GM19468 (cell line): Measurements from ENCODE around the gene UBXN2A.
A peak's percentile ranks its signal among the peaks of the same experiment; 100 is the strongest.
"Not testable (repeated sequence)": the region's sequence is repeated elsewhere in the genome, so short reads cannot be mapped to it uniquely, and the experiment has no call there.

Experiments used
- ATAC-seq: cut with Tn5 transposase; IDR thresholded peaks from one replicate; pipeline ENCODE4 v1.9.1; 2021; ENCODE audit warnings: mild to moderate bottlenecking, moderate library complexity, moderate number of reproducible peaks; ENCODE audit not compliant: unreplicated experiment; ENCODE audit errors: extremely low read depth

Gene UBXN2A

GRCh38 chr2:24038786-24039499 is 98.7 kb downstream of the UBXN2A start:
- ATAC-seq, result no peak

- no peak for ATAC-seq
Measured at GRCh38 chr2:24040511-24040910, 100.2 kb downstream of the UBXN2A start.

GRCh38 chr2:24043133-24043532 is 102.9 kb downstream of the UBXN2A start:
- not testable (repeated sequence) for ATAC-seq

GRCh38 chr2:24045511-24046508 is 105.5 kb downstream of the UBXN2A start:
- no peak for ATAC-seq

- ATAC-seq, result no peak
Measured at GRCh38 chr2:24046599-24046929, 106.3 kb downstream of the UBXN2A start.

- ATAC-seq, result peak; percentile 92
Measured at GRCh38 chr2:24046930-24047702, 106.9 kb downstream of the UBXN2A start, which contains the start of gene WDCP. Gene WDCP, minus strand, starts transcription at chr2:24047391. Its CDS starts 7,897 bp downstream, at chr2:24039494.

GRCh38 chr2:24047703-24048033 is 107.4 kb downstream of the UBXN2A start:
- ATAC-seq, result no peak

- no peak for ATAC-seq
Measured at GRCh38 chr2:24048769-24049484, 108.7 kb downstream of the UBXN2A start.

- no peak for ATAC-seq
Measured at GRCh38 chr2:24049485-24050021, 109.3 kb downstream of the UBXN2A start, which contains the start of gene FKBP1B. Gene FKBP1B, plus strand, starts transcription at chr2:24049741. Its CDS starts 109 bp downstream, at chr2:24049850.

GRCh38 chr2:24050041-24050979 is 110.0 kb downstream of the UBXN2A start:
- ATAC-seq, result no peak

- ATAC-seq, result no peak
Measured at GRCh38 chr2:24051833-24052232, 111.6 kb downstream of the UBXN2A start.

GRCh38 chr2:24052951-24053350 is 112.7 kb downstream of the UBXN2A start:
- no peak for ATAC-seq
